ENCODE measurements around the gene LIPF.

GRCh38 chr10:88721392-88721791 lies 57.1 kb downstream of the LIPF start:
- TF ChIP-seq RFX5 (IDR thresholded peaks at IDR 0.05; ENCODE audit: low read depth, low read length) (no peak), FOS (IDR thresholded peaks at IDR 0.05; ENCODE audit: low read depth, low read length) (no peak)
